ENCODE data around the gene TSR3.
A peak's percentile ranks its signal among the peaks of the same experiment; 100 is the strongest.

TSR3 gene

DNA sequence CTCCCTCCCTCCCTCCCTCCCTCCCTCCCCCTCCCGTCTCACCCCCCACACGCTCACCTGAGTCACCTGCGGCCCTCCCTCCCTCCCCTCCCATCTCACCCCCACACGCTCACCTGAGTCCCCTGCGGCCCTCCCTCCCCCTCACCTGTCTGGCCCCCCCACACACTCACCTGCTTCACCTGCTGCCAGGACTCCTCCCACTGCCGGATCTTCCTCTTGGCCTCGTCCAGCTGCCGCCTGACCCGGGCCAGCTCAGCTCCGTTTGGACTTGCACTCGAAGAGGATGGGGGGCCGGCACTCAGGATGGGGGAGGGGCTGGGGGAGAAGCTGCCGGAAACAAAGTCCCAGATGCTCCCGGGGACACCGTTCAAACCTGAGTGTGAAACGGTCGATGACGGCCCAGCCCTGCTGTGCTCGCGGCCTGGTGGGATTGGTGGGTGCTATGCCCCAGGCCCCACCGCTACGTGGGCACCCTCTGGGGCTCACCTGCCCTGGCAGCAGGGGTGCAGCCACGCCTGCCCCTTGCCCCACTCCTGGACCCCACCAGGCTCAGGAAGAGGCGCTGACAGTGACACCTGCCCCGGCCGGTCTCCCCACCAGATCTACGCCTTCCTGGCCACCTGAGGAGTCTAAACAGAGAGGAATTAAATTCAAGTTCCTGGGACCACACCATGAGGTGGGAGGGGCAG lies 16.0 kb upstream of the TSR3 start:
- Histone ChIP-seq H3K9ac (ENCODE audit: low read depth, low read length) (no peak overlapping the region), H3K36me3 (ENCODE audit: insufficient read depth, low read length) (peaks cover 11% of the 10 kb centered on the region), H3K4me1 (ENCODE audit: insufficient read depth, low read length) (no peaks in the 10 kb centered on the region), H3K9me3 (ENCODE audit: control insufficient read depth, insufficient read depth, low read length) (no peaks in the 10 kb centered on the region)

DNA sequence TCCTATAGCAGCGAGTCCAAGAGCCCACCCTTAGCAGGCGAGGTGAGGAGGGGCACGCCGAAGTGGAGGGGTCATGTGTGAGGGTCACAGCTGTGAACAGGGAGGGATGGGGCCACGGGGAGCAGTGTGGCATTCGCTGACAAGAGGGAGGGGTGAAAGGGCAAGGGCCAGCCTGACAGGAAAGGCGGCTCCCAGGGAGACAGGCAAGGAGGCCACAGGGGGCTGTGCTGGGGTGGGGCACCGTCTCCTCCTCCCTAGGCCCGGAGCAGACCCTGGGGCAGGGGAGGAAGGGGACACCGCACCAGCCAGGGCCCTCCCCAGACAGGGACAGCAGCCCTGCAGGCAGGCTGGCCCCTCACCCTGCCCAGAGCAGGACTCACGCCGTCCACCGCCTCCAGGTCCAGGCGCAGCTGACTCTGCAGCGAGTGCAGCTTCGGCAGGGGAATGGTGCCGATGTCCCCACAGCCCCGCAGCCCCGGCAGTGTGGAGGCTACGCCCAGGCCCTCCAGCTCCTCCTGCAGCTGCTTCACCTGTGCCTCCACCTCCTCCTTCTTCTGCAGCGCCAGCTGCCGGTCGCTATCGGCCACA lies 15.1 kb upstream of the TSR3 start:
- no peak overlapping the region for H3K9ac ChIP-seq (ENCODE audit: low read depth, low read length)
- H3K9me3 ChIP-seq (ENCODE audit: control insufficient read depth, insufficient read depth, low read length) = no peaks in the 10 kb centered on the region
- H3K36me3 ChIP-seq (ENCODE audit: insufficient read depth, low read length) = peaks cover 14% of the 10 kb centered on the region

GRCh38 chr16:1366060-1366711 lies 14.5 kb upstream of the TSR3 start:
- no peak overlapping the region for H3K9ac ChIP-seq (ENCODE audit: low read depth, low read length)
- H3K9me3 ChIP-seq (ENCODE audit: control insufficient read depth, insufficient read depth, low read length) = no peaks in the 10 kb centered on the region
- H3K36me3 ChIP-seq (ENCODE audit: insufficient read depth, low read length) = peaks cover 14% of the 10 kb centered on the region
- H3K4me1 ChIP-seq (ENCODE audit: insufficient read depth, low read length) = no peaks in the 10 kb centered on the region

More for the DNA sequence above, 15.1 kb upstream of the TSR3 start:
- no peaks in the 10 kb centered on the region for H3K4me1 ChIP-seq (ENCODE audit: insufficient read depth, low read length)

- H3K9ac ChIP-seq (ENCODE audit: low read depth, low read length) = no peak overlapping the region
- H3K4me1 ChIP-seq (ENCODE audit: insufficient read depth, low read length) = no peaks in the 10 kb centered on the region
- peaks cover 14% of the 10 kb centered on the region for H3K36me3 ChIP-seq (ENCODE audit: insufficient read depth, low read length)
- no peaks in the 10 kb centered on the region for H3K9me3 ChIP-seq (ENCODE audit: control insufficient read depth, insufficient read depth, low read length)
Observed at GRCh38 chr16:1364510-1364909, 12.8 kb upstream of the TSR3 start.

GRCh38 chr16:1363501-1364041 lies 11.9 kb upstream of the TSR3 start:
- Histone ChIP-seq H3K4me1 (ENCODE audit: insufficient read depth, low read length) (no peaks in the 10 kb centered on the region), H3K36me3 (ENCODE audit: insufficient read depth, low read length) (peaks cover 14% of the 10 kb centered on the region), H3K9me3 (ENCODE audit: control insufficient read depth, insufficient read depth, low read length) (no peaks in the 10 kb centered on the region), H3K9ac (ENCODE audit: low read depth, low read length) (no peak overlapping the region)

DNA sequence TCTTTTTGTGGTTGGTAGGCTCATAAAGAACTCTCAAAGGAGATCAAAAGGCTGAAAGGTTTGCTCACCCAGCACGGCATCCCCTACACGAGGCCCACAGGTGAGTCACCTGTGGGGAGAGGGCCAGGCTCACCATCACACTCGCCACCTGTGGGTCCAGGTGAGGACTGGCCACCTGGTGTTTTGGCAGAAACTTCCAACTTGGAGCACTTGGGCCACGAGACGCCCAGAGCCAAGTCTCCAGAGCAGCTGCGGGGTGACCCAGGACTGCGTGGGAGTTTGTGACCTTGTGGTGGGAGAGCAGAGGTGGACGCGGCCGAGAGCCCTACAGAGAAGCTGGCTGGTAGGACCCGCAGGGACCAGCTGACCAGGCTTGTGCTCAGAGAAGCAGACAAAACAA lies 11.1 kb upstream of the TSR3 start:
- Histone ChIP-seq H3K36me3 (ENCODE audit: insufficient read depth, low read length) (peaks cover 14% of the 10 kb centered on the region), H3K4me1 (ENCODE audit: insufficient read depth, low read length) (no peaks in the 10 kb centered on the region), H3K9me3 (ENCODE audit: control insufficient read depth, insufficient read depth, low read length) (no peaks in the 10 kb centered on the region)

GRCh38 chr16:1361685-1362360 lies 10.1 kb upstream of the TSR3 start:
- Histone ChIP-seq H3K9ac (ENCODE audit: low read depth, low read length) (no peak overlapping the region), H3K4me1 (ENCODE audit: insufficient read depth, low read length) (no peaks in the 10 kb centered on the region), H3K36me3 (ENCODE audit: insufficient read depth, low read length) (peaks cover 14% of the 10 kb centered on the region)

More for the DNA sequence above, 11.1 kb upstream of the TSR3 start:
- H3K9ac ChIP-seq (ENCODE audit: low read depth, low read length) = no peak overlapping the region

DNA sequence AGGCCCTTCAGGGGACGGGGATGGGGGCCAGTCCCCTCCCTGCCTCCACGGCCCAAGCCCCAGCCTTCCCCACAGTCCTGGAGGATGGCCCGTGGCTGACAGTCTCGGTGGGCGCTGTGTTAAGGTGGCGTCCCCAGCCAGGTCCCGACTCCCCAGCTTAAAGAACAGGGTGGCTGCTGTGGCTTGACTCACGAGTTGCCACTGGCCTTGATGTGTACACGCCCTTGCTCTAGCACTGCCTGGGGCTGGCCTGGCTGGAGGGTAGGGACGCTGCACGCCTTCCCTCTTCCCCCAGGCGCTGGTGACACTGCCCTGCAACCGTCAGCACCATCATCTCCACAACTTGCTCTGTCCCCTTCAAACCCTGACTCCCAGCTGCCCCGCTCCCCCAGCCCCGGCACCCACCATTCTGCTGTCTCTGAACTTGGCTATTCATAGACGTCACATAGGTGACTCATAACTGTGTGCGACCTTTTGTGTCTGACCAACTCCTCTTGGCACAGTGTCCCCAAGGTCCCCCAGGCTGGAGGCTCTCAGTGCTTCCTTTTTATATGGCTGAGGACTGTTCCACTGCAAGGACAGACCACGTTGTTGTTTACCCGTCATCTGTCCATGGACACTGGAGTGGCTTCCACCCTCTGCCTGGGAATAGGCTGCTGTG lies 6.4 kb upstream of the TSR3 start:
- Histone ChIP-seq H3K9me3 (ENCODE audit: control insufficient read depth, insufficient read depth, low read length) (no peaks in the 10 kb centered on the region), H3K4me1 (ENCODE audit: insufficient read depth, low read length) (no peaks in the 10 kb centered on the region), H3K9ac (ENCODE audit: low read depth, low read length) (no peak overlapping the region), H3K36me3 (ENCODE audit: insufficient read depth, low read length) (peaks cover 7% of the 10 kb centered on the region; the same call in 1 of the 2 replicates)

More at GRCh38 chr16:1361685-1362360, 10.1 kb upstream of the TSR3 start:
- H3K9me3 ChIP-seq (ENCODE audit: control insufficient read depth, insufficient read depth, low read length) = no peaks in the 10 kb centered on the region

DNA sequence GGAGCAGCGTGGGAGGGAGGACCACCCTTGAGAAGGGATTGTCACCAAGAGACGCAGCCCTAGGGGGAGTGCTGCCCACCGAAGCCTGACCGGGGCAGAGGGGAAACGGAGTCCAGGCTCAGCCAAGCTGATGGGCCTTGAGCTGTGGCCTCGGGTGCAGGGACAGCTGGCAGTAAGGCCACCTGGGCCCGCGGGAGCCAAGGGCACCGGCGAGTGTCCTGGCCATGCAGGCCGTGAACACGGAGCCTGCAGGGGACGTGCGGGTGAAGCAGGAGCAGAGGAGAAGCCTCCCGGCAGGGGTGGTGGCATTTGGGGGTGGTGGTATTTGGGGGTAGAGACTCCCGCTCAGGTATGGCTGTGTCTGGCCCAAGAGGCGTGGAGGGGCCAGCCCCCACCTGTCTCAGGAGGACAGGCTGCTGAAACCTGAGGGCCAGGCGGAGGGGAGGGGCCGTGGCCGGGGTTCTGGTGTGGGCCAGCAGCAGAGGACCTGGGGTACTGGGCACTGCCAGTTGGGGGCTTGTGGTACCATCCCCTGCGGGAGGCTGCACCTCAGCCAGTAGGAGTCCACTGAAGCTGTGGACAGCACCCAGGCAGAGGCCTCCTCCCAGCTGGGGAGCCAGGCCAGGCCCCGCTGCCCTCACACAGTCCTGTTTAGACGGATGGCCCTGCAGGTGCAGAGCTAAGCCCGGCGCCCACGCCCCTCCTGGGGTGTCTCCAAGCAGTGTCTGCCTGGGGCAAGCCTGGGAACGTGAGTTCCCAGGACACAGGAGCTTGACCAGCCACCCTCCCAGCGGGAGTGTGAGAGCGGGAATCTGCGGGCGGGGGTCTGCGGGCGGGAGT lies 4.6 kb upstream of the TSR3 start:
- Histone ChIP-seq H3K4me1 (ENCODE audit: insufficient read depth, low read length) (0 out of 2 replicates have a peak, but pooled peaks cover 3% of the 10 kb centered on the region), H3K9ac (ENCODE audit: low read depth, low read length) (no peak overlapping the region), H3K36me3 (ENCODE audit: insufficient read depth, low read length) (no peaks in the 10 kb centered on the region), H3K9me3 (ENCODE audit: control insufficient read depth, insufficient read depth, low read length) (no peaks in the 10 kb centered on the region)

GRCh38 chr16:1355591-1355990 lies 3.9 kb upstream of the TSR3 start:
- Histone ChIP-seq H3K36me3 (ENCODE audit: insufficient read depth, low read length) (no peaks in the 10 kb centered on the region), H3K4me1 (ENCODE audit: insufficient read depth, low read length) (0 out of 2 replicates have a peak, but pooled peaks cover 3% of the 10 kb centered on the region), H3K9ac (ENCODE audit: low read depth, low read length) (no peak overlapping the region), H3K9me3 (ENCODE audit: control insufficient read depth, insufficient read depth, low read length) (no peaks in the 10 kb centered on the region)

DNA sequence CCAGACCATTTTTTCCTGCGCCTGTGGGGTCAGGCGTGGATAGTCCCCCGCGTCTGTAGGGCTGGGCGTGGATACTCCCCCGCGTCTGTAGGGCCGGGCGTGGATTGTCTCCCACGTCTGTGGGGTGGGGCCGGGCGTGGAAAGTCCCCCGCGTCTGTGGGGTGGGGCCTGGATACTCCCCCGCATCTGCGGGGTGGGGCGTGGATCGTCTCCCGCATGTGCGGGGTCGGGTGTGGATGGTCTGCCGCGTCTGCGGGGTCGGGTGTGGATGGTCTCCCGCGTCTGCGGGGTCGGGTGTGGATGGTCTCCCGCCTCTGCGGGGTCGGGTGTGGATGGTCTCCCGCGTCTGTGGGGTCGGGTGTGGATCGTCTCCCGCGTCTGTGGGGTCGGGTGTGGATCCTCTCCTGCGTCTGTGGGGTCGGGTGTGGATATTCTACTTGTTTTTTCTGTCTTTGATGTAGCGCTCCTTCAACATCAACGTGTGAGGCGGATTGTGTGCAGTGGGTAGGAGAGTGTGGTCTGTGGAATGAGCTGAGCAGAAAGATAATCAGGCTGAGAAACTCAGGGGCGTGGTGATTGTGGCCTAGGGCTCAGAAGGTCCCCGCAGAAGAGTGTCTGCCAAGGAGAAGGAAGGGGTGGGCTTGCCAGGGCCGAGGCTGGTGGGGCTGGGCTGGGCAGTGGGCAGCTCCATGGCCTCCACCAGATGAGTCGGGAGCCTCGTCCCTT lies 3.3 kb upstream of the TSR3 start:
- Histone ChIP-seq H3K9me3 (ENCODE audit: control insufficient read depth, insufficient read depth, low read length) (no peaks in the 10 kb centered on the region), H3K9ac (ENCODE audit: low read depth, low read length) (no peak overlapping the region), H3K36me3 (ENCODE audit: insufficient read depth, low read length) (no peaks in the 10 kb centered on the region), H3K4me1 (ENCODE audit: insufficient read depth, low read length) (0 out of 2 replicates have a peak, but pooled peaks cover 3% of the 10 kb centered on the region)

- Histone ChIP-seq H3K4me1 (ENCODE audit: insufficient read depth, low read length) (0 out of 2 replicates have a peak, but pooled peaks cover 3% of the 10 kb centered on the region), H3K9ac (ENCODE audit: low read depth, low read length) (peak overlapping the region; percentile 72), H3K9me3 (ENCODE audit: control insufficient read depth, insufficient read depth, low read length) (no peaks in the 10 kb centered on the region), H3K36me3 (ENCODE audit: insufficient read depth, low read length) (no peaks in the 10 kb centered on the region)
Observed at GRCh38 chr16:1351215-1351581, 480 bp downstream of the TSR3 start.

DNA sequence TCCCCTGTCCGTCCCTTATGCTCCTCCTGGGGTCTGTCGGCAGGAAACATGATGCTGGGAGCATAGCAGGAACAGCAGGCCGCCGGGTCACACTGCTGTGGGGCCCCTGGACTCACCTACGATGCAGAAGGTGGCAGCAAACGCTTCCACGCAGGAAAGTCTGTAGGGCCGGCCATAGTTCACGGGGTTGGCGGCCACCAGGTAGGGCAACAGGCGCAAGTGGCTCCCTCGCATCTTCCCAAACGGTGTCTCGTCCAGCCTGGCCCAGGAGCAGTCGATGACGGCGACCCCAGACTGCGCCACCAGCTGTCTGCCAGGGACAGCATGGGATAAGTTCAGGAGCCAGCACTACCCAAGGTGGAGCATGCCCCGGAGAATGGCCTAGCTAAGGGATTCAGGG lies 987 bp downstream of the TSR3 start:
- H3K9ac ChIP-seq (ENCODE audit: low read depth, low read length) = peak overlapping the region; percentile 72; the same call in 1 of the 2 replicates
- no peaks in the 10 kb centered on the region for H3K9me3 ChIP-seq (ENCODE audit: control insufficient read depth, insufficient read depth, low read length)
- H3K36me3 ChIP-seq (ENCODE audit: insufficient read depth, low read length) = no peaks in the 10 kb centered on the region
- H3K4me1 ChIP-seq (ENCODE audit: insufficient read depth, low read length) = 0 out of 2 replicates have a peak, but pooled peaks cover 3% of the 10 kb centered on the region
